DND-41 (cell line): ENCODE measurements around the gene SMG6.

ENCODE experiments used
- ATAC-seq: fragments of 200-7000 bp; cut with Tn5 transposase; 3 replicates; pipeline ENCODE4 v1.9.1; 2021; ENCODE audit warnings: low read depth; ENCODE audit not compliant: insufficient read depth
- DNase-seq: peaks from one replicate; pipeline ENCODE4 v3.0.0-alpha.2; 2020
- H2AFZ ChIP-seq: 2 replicates; pipeline ENCODE4 v1.6.0; 2012; ENCODE audit warnings: low read depth, low read length
- H3K27ac ChIP-seq: 2 replicates; pipeline ENCODE4 v1.5.1; 2012; ENCODE audit warnings: low read length, inconsistent platforms
- H3K27me3 ChIP-seq: fragments of 200-600 bp; sonication (generic); 2 replicates; pipeline ENCODE4 v1.6.0; 2012; ENCODE audit warnings: low read length, mild to moderate bottlenecking, inconsistent platforms; ENCODE audit not compliant: insufficient read depth, poor library complexity
- H3K36me3 ChIP-seq: 2 replicates; pipeline ENCODE4 v1.5.1; 2012; ENCODE audit warnings: low read length, inconsistent platforms; ENCODE audit not compliant: insufficient read depth
- H3K4me1 ChIP-seq: 2 replicates; pipeline ENCODE4 v1.5.1; 2012; ENCODE audit warnings: mild to moderate bottlenecking, low read length; ENCODE audit not compliant: insufficient read depth
- H3K4me2 ChIP-seq: 2 replicates; pipeline ENCODE4 v1.6.0; 2012; ENCODE audit warnings: mild to moderate bottlenecking, moderate library complexity, low read length, inconsistent platforms; ENCODE audit not compliant: insufficient read depth
- H3K4me3 ChIP-seq, 2 experiments: fragments of 200-600 bp in 1 of 2; shearing (Covaris generic) in 1 of 2; 2 replicates each; pipeline ENCODE4 v1.5.1; 2012 to 2016; ENCODE audit warnings: inconsistent platforms in 2 of 2, low read length in 2 of 2, mild to moderate bottlenecking in 2 of 2, low read depth in 1 of 2, moderate library complexity in 1 of 2
- H3K79me2 ChIP-seq: 2 replicates; pipeline ENCODE4 v1.6.0; 2012; ENCODE audit warnings: low read length, inconsistent platforms; ENCODE audit not compliant: insufficient read depth
- H3K9ac ChIP-seq: 2 replicates; pipeline ENCODE4 v1.6.0; 2012; ENCODE audit warnings: low read depth, mild to moderate bottlenecking, inconsistent platforms, low read length, moderate library complexity
- H3K9me3 ChIP-seq: 2 replicates; pipeline ENCODE4 v1.5.1; 2012; ENCODE audit warnings: low read length, moderate library complexity, mild to moderate bottlenecking, inconsistent platforms; ENCODE audit not compliant: insufficient read depth, severe bottlenecking
- H4K20me1 ChIP-seq: 2 replicates; pipeline ENCODE4 v1.6.0; 2012; ENCODE audit warnings: low read length; ENCODE audit not compliant: insufficient read depth
- EZH2 ChIP-seq: IDR thresholded peaks from 3 replicates; pipeline ENCODE4 v1.6.1; 2012; ENCODE audit warnings: borderline replicate concordance, low read depth, mild to moderate bottlenecking, moderate library complexity, low read length, inconsistent platforms; ENCODE audit not compliant: severe bottlenecking
- TF ChIP-seq, protein P1 (sequence below): IDR thresholded peaks from 2 replicates; pipeline ENCODE4 v1.5.1; 2012; ENCODE audit warnings: borderline replicate concordance, low read length, moderate library complexity, mild to moderate bottlenecking; ENCODE audit not compliant: poor library complexity, severe bottlenecking; ENCODE audit errors: extremely low read depth

Gene SMG6

DNA sequence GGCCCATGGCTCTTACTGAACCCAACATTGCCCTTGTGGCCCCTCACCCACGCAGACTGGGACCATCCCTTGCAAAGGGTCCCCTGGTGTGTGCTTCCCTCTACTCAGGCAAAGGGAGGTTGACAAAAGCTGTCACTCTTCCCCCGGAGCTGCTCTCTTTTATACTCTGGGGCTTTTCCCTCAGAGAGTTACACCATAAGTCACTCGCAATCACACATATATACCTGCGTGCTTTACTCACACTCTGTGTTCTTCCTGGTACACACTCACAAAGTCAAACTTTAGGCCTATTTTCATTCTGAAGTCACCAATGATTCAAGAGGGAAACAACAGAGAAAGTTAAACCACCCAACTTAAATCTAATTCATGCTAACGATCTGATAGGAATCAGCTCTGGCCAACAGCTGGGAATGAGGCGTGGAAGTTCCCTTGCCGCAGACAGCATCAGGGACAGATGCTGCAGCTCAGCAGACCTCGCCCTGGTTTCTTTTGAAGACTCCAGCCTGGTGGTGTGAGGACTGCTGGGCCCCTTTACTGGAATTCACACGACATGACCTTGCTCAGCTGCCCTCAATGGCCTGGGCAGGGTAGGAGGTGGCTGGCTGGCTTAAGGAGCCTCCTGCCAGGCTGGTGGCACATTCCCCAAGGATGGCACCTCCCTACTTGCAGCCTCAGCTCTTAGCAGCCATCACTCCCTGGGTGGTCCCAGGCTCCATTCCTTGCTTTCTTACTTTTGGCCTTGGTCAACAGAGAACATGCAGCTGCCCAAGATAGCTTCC is 221.4 kb downstream of the SMG6 start:
- H3K4me3 ChIP-seq: no peak overlapping the region

DNA sequence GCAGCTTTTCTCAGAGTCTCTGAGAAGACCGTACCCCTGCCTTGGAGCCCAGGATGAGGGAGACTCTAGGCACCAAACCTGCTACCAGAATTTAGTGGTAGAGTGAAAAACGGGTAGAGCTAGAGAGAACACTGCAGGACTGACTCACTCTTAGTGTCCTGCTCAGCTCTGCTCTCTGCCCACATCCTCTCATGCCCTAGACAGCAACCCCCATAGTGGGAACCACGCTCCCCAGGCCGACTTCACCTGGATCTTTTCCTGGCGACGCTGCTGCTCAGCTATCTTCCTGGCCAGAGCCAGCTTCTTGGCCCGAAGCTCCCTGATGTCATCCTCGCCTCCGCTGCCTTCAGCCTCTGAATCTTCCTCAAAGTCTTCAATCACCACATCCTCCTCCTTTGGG is 222.0 kb downstream of the SMG6 start:
- H3K27ac ChIP-seq: no peak overlapping the region; the same call in 1 of the 2 replicates
- no peaks in the 10 kb centered on the region for H3K79me2 ChIP-seq
- no peak for DNase-seq
- no peaks in the 10 kb centered on the region for H3K4me1 ChIP-seq
- no peaks in the 10 kb centered on the region for H3K9me3 ChIP-seq
- no peak overlapping the region for H3K4me2 ChIP-seq
- no peak for TF ChIP-seq EZH2
- TF ChIP-seq, protein P1, sequence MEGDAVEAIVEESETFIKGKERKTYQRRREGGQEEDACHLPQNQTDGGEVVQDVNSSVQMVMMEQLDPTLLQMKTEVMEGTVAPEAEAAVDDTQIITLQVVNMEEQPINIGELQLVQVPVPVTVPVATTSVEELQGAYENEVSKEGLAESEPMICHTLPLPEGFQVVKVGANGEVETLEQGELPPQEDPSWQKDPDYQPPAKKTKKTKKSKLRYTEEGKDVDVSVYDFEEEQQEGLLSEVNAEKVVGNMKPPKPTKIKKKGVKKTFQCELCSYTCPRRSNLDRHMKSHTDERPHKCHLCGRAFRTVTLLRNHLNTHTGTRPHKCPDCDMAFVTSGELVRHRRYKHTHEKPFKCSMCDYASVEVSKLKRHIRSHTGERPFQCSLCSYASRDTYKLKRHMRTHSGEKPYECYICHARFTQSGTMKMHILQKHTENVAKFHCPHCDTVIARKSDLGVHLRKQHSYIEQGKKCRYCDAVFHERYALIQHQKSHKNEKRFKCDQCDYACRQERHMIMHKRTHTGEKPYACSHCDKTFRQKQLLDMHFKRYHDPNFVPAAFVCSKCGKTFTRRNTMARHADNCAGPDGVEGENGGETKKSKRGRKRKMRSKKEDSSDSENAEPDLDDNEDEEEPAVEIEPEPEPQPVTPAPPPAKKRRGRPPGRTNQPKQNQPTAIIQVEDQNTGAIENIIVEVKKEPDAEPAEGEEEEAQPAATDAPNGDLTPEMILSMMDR: no peak
- H3K36me3 ChIP-seq: peaks cover 88% of the 10 kb centered on the region
- H3K9ac ChIP-seq: no peak overlapping the region
- no peaks in the 10 kb centered on the region for H3K27me3 ChIP-seq
- no peak overlapping the region for H3K4me3 ChIP-seq
- H2AFZ ChIP-seq: no peak overlapping the region
- no peaks in the 10 kb centered on the region for H4K20me1 ChIP-seq
- no peak for ATAC-seq

More for the DNA sequence above, 221.4 kb downstream of the SMG6 start:
- no peak overlapping the region for H3K4me2 ChIP-seq
- H3K79me2 ChIP-seq: no peaks in the 10 kb centered on the region
- ATAC-seq (no peak), DNase-seq (no peak)
- no peaks in the 10 kb centered on the region for H4K20me1 ChIP-seq
- no peak overlapping the region for H2AFZ ChIP-seq
- no peak overlapping the region for H3K9ac ChIP-seq
- H3K9me3 ChIP-seq: no peaks in the 10 kb centered on the region
- peaks cover 88% of the 10 kb centered on the region for H3K36me3 ChIP-seq
- no peak for TF ChIP-seq EZH2
- TF ChIP-seq, protein P1: no peak
- H3K27ac ChIP-seq: no peak overlapping the region; the same call in 1 of the 2 replicates
- H3K4me1 ChIP-seq: no peaks in the 10 kb centered on the region
- no peaks in the 10 kb centered on the region for H3K27me3 ChIP-seq

DNA sequence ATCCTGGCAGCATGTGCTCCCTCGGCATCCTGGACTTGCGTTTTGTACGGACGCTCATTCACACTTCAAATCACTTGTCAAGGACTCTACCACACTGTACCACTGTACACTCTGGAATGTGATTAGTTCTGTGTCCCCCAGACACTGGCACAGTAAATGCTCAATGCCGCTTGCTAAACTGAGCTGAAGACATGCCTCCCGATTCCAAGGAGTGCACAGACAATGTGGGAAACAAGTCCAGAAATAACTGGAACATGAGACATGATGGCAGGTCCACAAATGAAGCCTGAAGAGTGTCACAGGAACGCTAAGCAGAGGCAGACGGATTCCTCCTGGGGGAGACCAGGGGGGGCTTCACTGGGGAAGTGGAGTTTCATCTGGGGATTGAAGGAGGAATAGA is 226.5 kb downstream of the SMG6 start:
- no peak overlapping the region for H3K27ac ChIP-seq
- DNase-seq (no peak), ATAC-seq (no peak)
- TF ChIP-seq EZH2: no peak
- TF ChIP-seq, protein P1: no peak
- no peak overlapping the region for H2AFZ ChIP-seq
- no peaks in the 10 kb centered on the region for H3K27me3 ChIP-seq
- no peaks in the 10 kb centered on the region for H3K79me2 ChIP-seq
- no peak overlapping the region for H3K4me3 ChIP-seq
- H3K9me3 ChIP-seq: no peaks in the 10 kb centered on the region
- H4K20me1 ChIP-seq: no peaks in the 10 kb centered on the region
- H3K4me1 ChIP-seq: no peaks in the 10 kb centered on the region
- peaks cover 74% of the 10 kb centered on the region for H3K36me3 ChIP-seq
- H3K4me2 ChIP-seq: no peak overlapping the region
- no peak overlapping the region for H3K9ac ChIP-seq
